Measurements from ENCODE around the gene DYNC1I1. TPM values are rescaled to one million over a fixed set of nuclear protein-coding genes. Genes with fewer than 3 reads are reported as not detected.

Gene DYNC1I1
- total and polyA plus RNA-seq, 2 of the 13 experiments (the other 11 are each of a cell fraction or from before 2014, with no cell fraction given), result not detected

DNA sequence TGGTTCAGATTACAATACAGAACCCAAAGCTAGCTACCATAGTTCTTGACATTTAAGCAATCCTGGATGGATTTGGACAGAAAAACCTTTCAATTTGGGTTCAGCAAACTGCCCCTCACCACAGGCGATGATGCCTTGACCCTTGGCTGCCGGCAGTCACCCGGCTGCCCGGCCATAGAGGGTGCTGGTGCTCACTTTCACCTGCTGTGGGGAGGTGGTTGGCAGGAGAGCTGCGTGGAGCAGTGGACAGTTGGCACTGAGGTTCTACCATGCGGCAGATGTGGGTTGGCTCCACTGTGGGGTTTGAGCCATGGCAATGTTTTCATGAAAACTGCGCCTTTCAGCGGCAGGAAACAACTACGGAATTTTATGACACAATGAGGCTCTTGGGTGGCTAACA, 99.5 kb downstream of the DYNC1I1 start:
- DNase-seq (ENCODE audit: low spot score), result no peak
- no peak overlapping the region for H3K9ac ChIP-seq (ENCODE audit: insufficient read depth, low read depth, low read length)
- WGBS (ENCODE audit: low lambda C conversion rate), result 45% methylated on average over 8 of the region's 9 CpGs
- H3K4me1 ChIP-seq (ENCODE audit: insufficient read depth, low read length), result no peaks in the 10 kb centered on the region
- H2AFZ ChIP-seq (ENCODE audit: low read length), result no peak overlapping the region
- TF ChIP-seq ZNF337 (CRISPR knock-in tag; IDR thresholded peaks at IDR 0.05; ENCODE audit: borderline replicate concordance, low read depth), result no peak
- no peak for TF ChIP-seq ZNF260 (CRISPR knock-in tag; IDR thresholded peaks at IDR 0.05; ENCODE audit: borderline replicate concordance, low read depth)
- TF ChIP-seq KDM2A (CRISPR knock-in tag; IDR thresholded peaks at IDR 0.05; ENCODE audit: borderline replicate concordance, low read depth), result no peak
- ChIA-PET CTCF (ENCODE audit: low intra/inter-chr PET ratio, low total read pairs) (interaction anchor here (0.9 to 1.9 kb wide), 2 partner anchors 149 to 153 kb away, joined by 6 to 26 read pairs; no protein-coding TSS in a partner anchor), POLR2A (no interaction called here)
- BruUV-seq (replicated peaks), result no TSS peak
- no peaks in the 10 kb centered on the region for H3K79me2 ChIP-seq (ENCODE audit: insufficient read depth, low read length)
- intact Hi-C loops (cut with micrococcal nuclease; ENCODE audit: unreplicated experiment) (loop anchor here (1.0 kb wide), 3 partner anchors 77 to 154 kb away; no protein-coding TSS in a partner anchor), in situ Hi-C loops (cut with HindIII; ENCODE audit: extremely low pct_ligation_motif_present, low pct_unique_long_range_greater_than_20kb) (loop anchor here (5.0 to 25.0 kb wide), 2 partner anchors 150 to 335 kb away; no protein-coding TSS in a partner anchor)
- ATAC-seq, result no peak
- H3K27me3 ChIP-seq (ENCODE audit: control insufficient read depth in 1 of 2, insufficient read depth in 2 of 2, low read length in 2 of 2), result no peaks in the 10 kb centered on the region
- no peaks in the 10 kb centered on the region for H4K20me1 ChIP-seq (ENCODE audit: insufficient read depth, low read length)
- H3K4me3 ChIP-seq (replicated peaks in 1 of 3; ENCODE audit: insufficient read depth in 1 of 3, low read depth in 2 of 3, low read length in 3 of 3), result no peak overlapping the region
- no peak overlapping the region for H3K4me2 ChIP-seq (ENCODE audit: low read depth, low read length)
- no peaks in the 10 kb centered on the region for H3K36me3 ChIP-seq (replicated peaks in 1 of 2; ENCODE audit: control insufficient read depth in 1 of 2, insufficient read depth in 2 of 2, low read length in 2 of 2)
- no peak overlapping the region for H3K27ac ChIP-seq (ENCODE audit: extremely low read length, insufficient read depth, low read length)
- no peak for FAIRE-seq
- H3K9me3 ChIP-seq (ENCODE audit: low read length), result no peaks in the 10 kb centered on the region

DNA sequence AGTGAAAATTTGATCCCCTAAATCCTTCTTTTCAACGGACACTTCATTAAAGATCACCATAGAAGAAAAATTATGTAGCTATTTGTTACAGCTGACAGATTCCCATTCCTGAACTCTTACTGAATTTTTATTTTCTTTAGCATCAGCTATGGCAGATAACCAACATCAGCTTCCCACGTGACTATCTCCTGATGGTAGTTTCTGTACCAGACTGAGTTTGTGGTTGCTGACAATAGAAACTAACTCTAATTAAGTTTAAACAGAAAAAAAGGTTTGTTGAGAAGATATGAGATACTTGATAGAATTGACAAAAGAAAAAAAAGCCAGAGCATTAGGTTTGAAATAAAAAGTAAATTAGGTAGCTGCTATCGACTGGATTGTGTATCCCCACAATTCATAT, 101.8 kb downstream of the DYNC1I1 start:
- Histone ChIP-seq H2AFZ (ENCODE audit: low read length) (no peak overlapping the region), H3K4me3 (replicated peaks in 1 of 3; ENCODE audit: insufficient read depth in 1 of 3, low read depth in 2 of 3, low read length in 3 of 3) (no peak overlapping the region), H3K36me3 (replicated peaks in 1 of 2; ENCODE audit: control insufficient read depth in 1 of 2, insufficient read depth in 2 of 2, low read length in 2 of 2) (no peaks in the 10 kb centered on the region), H3K4me1 (ENCODE audit: insufficient read depth, low read length) (no peaks in the 10 kb centered on the region), H4K20me1 (ENCODE audit: insufficient read depth, low read length) (no peaks in the 10 kb centered on the region), H3K9me3 (ENCODE audit: low read length) (no peaks in the 10 kb centered on the region), H3K79me2 (ENCODE audit: insufficient read depth, low read length) (no peaks in the 10 kb centered on the region), H3K27me3 (ENCODE audit: control insufficient read depth in 1 of 2, insufficient read depth in 2 of 2, low read length in 2 of 2) (no peaks in the 10 kb centered on the region; a peak in 1 of 5 replicates), H3K27ac (ENCODE audit: extremely low read length, insufficient read depth, low read length) (no peak overlapping the region), H3K9ac (ENCODE audit: insufficient read depth, low read depth, low read length) (no peak overlapping the region), H3K4me2 (ENCODE audit: low read depth, low read length) (no peak overlapping the region)
- ChIA-PET POLR2A (no interaction called here), CTCF (ENCODE audit: low intra/inter-chr PET ratio, low total read pairs) (no interaction called here)
- DNase-seq (ENCODE audit: low spot score), result no peak
- intact Hi-C loops (cut with micrococcal nuclease; ENCODE audit: unreplicated experiment) (no loop called here), in situ Hi-C loops (cut with HindIII; ENCODE audit: extremely low pct_ligation_motif_present, low pct_unique_long_range_greater_than_20kb) (loop anchor here (5.0 to 25.0 kb wide), 2 partner anchors 152 to 337 kb away; no protein-coding TSS in a partner anchor)
- under 1% methylated on average over 3 of the region's 3 CpGs for WGBS (ENCODE audit: low lambda C conversion rate)
- ATAC-seq, result no peak
- no peak for FAIRE-seq
- BruUV-seq (replicated peaks), result no TSS peak
- TF ChIP-seq IRX3 (CRISPR knock-in tag; IDR thresholded peaks at IDR 0.05; ENCODE audit: borderline replicate concordance, low read depth) (no peak), ZXDC (CRISPR knock-in tag; IDR thresholded peaks at IDR 0.05) (no peak), GTF3A (CRISPR knock-in tag; conservative IDR thresholded peaks at IDR 0.05) (no peak), ZNF546 (CRISPR knock-in tag; conservative IDR thresholded peaks at IDR 0.05) (no peak), SOX6 (IDR thresholded peaks at IDR 0.05) (no peak), SOX6 (CRISPR knock-in tag; IDR thresholded peaks at IDR 0.05) (no peak), ZNF251 (CRISPR knock-in tag; IDR thresholded peaks at IDR 0.05) (no peak), RBM22 (optimal IDR thresholded peaks at IDR 0.05; ENCODE audit: low read length) (no peak), NFKBIZ (CRISPR knock-in tag; IDR thresholded peaks at IDR 0.05) (no peak)
- TF ChIP-seq, protein P1, sequence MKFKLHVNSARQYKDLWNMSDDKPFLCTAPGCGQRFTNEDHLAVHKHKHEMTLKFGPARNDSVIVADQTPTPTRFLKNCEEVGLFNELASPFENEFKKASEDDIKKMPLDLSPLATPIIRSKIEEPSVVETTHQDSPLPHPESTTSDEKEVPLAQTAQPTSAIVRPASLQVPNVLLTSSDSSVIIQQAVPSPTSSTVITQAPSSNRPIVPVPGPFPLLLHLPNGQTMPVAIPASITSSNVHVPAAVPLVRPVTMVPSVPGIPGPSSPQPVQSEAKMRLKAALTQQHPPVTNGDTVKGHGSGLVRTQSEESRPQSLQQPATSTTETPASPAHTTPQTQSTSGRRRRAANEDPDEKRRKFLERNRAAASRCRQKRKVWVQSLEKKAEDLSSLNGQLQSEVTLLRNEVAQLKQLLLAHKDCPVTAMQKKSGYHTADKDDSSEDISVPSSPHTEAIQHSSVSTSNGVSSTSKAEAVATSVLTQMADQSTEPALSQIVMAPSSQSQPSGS (CRISPR knock-in tag; IDR thresholded peaks at IDR 0.05), result no peak
- TF ChIP-seq, protein P2, sequence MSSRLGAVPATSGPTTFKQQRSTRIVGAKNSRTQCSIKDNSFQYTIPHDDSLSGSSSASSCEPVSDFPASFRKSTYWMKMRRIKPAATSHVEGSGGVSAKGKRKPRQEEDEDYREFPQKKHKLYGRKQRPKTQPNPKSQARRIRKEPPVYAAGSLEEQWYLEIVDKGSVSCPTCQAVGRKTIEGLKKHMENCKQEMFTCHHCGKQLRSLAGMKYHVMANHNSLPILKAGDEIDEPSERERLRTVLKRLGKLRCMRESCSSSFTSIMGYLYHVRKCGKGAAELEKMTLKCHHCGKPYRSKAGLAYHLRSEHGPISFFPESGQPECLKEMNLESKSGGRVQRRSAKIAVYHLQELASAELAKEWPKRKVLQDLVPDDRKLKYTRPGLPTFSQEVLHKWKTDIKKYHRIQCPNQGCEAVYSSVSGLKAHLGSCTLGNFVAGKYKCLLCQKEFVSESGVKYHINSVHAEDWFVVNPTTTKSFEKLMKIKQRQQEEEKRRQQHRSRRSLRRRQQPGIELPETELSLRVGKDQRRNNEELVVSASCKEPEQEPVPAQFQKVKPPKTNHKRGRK (CRISPR knock-in tag; IDR thresholded peaks at IDR 0.05), result no peak

Measured in HepG2 (cell line).